BJ (cell line): ENCODE results near the gene CD63. TPM values are rescaled to one million over a fixed set of nuclear protein-coding genes. Genes with fewer than 3 reads are reported as not detected.

Experiments used
- CTCF ChIA-PET: fragments of 350-600 bp; formaldehyde crosslinking; extraction: SDS; loops from one replicate; lab custom pipeline; 2021; ENCODE audit warnings: antibody characterized with exemption, inconsistent platforms; lab: Yijun Ruan, JAX
- POLR2A ChIA-PET: fragments of 300-600 bp; sonication (Branson Sonifier 250); formaldehyde crosslinking; extraction: SDS; loops from one replicate; lab custom pipeline; 2021; ENCODE audit warnings: antibody characterized with exemption; lab: Charles Lee
- DNase-seq: peaks from one replicate; pipeline ENCODE4 v3.0.0-alpha.2; 2011; ENCODE audit warnings: low read depth
- H3K27me3 ChIP-seq: 2 replicates; pipeline ENCODE4 v1.6.0; 2011; ENCODE audit warnings: low read length; ENCODE audit not compliant: control insufficient read depth, insufficient read depth
- H3K36me3 ChIP-seq: 2 replicates; pipeline ENCODE4 v1.5.1; 2011; ENCODE audit warnings: low read length; ENCODE audit not compliant: control insufficient read depth, insufficient read depth
- H3K4me3 ChIP-seq: 2 replicates; pipeline ENCODE4 v1.5.1; 2011; ENCODE audit warnings: low read depth, mild to moderate bottlenecking, control low read depth, low read length
- CTCF ChIP-seq: IDR thresholded peaks from 2 replicates; pipeline ENCODE4 v1.5.1; 2011; ENCODE audit warnings: low read depth, mild to moderate bottlenecking, control low read depth, inconsistent platforms, low read length, moderate library complexity; ENCODE audit not compliant: insufficient read depth
- polyA plus RNA-seq: library from polyadenylated mRNA; depleted of rRNA; stranded (reverse); fragments of >200 nt; gene quantifications from 2 replicates; pipeline ENCODE4 v1.2.3, GENCODE V29; 2011

The CD63 gene
- polyA plus RNA-seq, 1 experiment = 974 TPM

- Histone ChIP-seq H3K4me3 (peak within 1 kb of the TSS; percentile 74), H3K36me3 (no peaks in the 10 kb centered on the region), H3K27me3 (no peaks in the 10 kb centered on the region)
- no peak for DNase-seq
- TF ChIP-seq CTCF = peak; percentile 2; the same call in 1 of the 2 replicates
- POLR2A ChIA-PET = interaction anchor here (0.7 kb wide), 1 partner anchor 14 kb away, joined by 4 read pairs; no protein-coding TSS in a partner anchor
- CTCF ChIA-PET = interaction anchor here (0.6 to 1.7 kb wide), 5 partner anchors 9 to 1924 kb away, joined by 3 to 4 read pairs (median 3); a partner anchor contains a TSS
These were observed 12.8 kb downstream of the CD63 start, which contains the start of gene BLOC1S1 for GRCh38 chr12:55715833-55716581. BLOC1S1 (plus strand) TSS chr12:55716046; CDS start chr12:55716052, 6 bp downstream.

- CTCF ChIA-PET = interaction anchor here (0.6 to 1.7 kb wide), 4 partner anchors 9 to 1923 kb away, joined by 3 to 4 read pairs (median 3); a partner anchor contains a TSS
- DNase-seq = no peak
- peak overlapping the region; percentile 74; the same call in 1 of the 2 replicates for H3K4me3 ChIP-seq
- no peak for TF ChIP-seq CTCF
- POLR2A ChIA-PET = interaction anchor here (0.7 kb wide), 1 partner anchor 14 kb away, joined by 4 read pairs; no protein-coding TSS in a partner anchor
- no peaks in the 10 kb centered on the region for H3K36me3 ChIP-seq
- no peaks in the 10 kb centered on the region for H3K27me3 ChIP-seq
These were observed 13.5 kb downstream of the CD63 start for GRCh38 chr12:55715169-55715764.

GRCh38 chr12:55713721-55714120, 15.1 kb downstream of the CD63 start:
- CTCF ChIA-PET = interaction anchor here (1.2 kb wide), 1 partner anchor 32 kb away, joined by 3 read pairs; a partner anchor contains a TSS
- TF ChIP-seq CTCF = no peak

GRCh38 chr12:55712700-55713415, 16.0 kb downstream of the CD63 start:
- no peaks in the 10 kb centered on the region for H3K36me3 ChIP-seq
- ChIA-PET POLR2A (no interaction called here), CTCF (interaction anchor here (1.7 to 2.1 kb wide), 3 partner anchors 8 to 56 kb away, joined by 5 to 8 read pairs (median 7); partner anchors contain the start of gene RDH5)

More at GRCh38 chr12:55713721-55714120, 15.1 kb downstream of the CD63 start:
- POLR2A ChIA-PET = interaction anchor here (0.7 kb wide), 1 partner anchor 11 kb away, joined by 3 read pairs; no protein-coding TSS in a partner anchor
- Histone ChIP-seq H3K4me3 (no peak overlapping the region), H3K27me3 (0 out of 2 replicates have a peak, but pooled peaks cover 2% of the 10 kb centered on the region), H3K36me3 (no peaks in the 10 kb centered on the region)
- DNase-seq = no peak

More at GRCh38 chr12:55712700-55713415, 16.0 kb downstream of the CD63 start:
- no peak for TF ChIP-seq CTCF
- Histone ChIP-seq H3K27me3 (0 out of 2 replicates have a peak, but pooled peaks cover 2% of the 10 kb centered on the region), H3K4me3 (no peak overlapping the region)
- DNase-seq = no peak
